Measurements from ENCODE around the gene TRPM4.

The TRPM4 gene

DNA sequence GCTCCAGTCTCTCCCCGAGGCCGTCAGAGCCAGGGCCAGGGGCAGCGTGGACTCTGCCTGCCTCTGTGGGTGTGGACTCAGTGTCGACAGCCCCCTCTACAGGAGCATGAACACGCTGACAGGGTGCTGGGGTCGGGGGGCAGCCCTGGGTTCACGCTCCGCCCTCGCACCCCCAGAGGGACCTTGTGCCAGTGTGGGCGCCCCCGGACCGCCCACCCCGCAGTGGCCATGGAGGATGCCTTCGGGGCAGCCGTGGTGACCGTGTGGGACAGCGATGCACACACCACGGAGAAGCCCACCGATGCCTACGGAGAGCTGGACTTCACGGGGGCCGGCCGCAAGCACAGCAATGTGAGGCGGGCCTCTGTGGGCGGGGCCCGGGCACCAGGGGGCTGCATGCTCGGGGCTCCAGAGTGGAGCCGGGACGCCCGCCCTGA, 8.3 kb downstream of the TRPM4 start:
- no peak; the same call in 2 of the 3 replicates for ATAC-seq
- TF ChIP-seq ZFP30 (CRISPR knock-in tag; IDR thresholded peaks at IDR 0.05) (no peak), SNAI2 (CRISPR knock-in tag; IDR thresholded peaks at IDR 0.05) (no peak), CSDC2 (CRISPR knock-in tag; IDR thresholded peaks at IDR 0.05) (no peak), ISL1 (CRISPR knock-in tag; IDR thresholded peaks at IDR 0.05) (no peak), ZNF70 (CRISPR knock-in tag; IDR thresholded peaks at IDR 0.05) (no peak), OSR1 (CRISPR knock-in tag; IDR thresholded peaks at IDR 0.05) (no peak), TOX (CRISPR knock-in tag; IDR thresholded peaks at IDR 0.05; ENCODE audit: borderline replicate concordance) (no peak), PPARA (CRISPR knock-in tag; IDR thresholded peaks at IDR 0.05; ENCODE audit: borderline replicate concordance) (no peak), ESRRG (CRISPR knock-in tag; IDR thresholded peaks at IDR 0.05) (no peak), GLIS3 (CRISPR knock-in tag; IDR thresholded peaks at IDR 0.05) (no peak), TCF4 (CRISPR knock-in tag; IDR thresholded peaks at IDR 0.05; ENCODE audit: borderline replicate concordance) (no peak), ZFP3 (CRISPR knock-in tag; IDR thresholded peaks at IDR 0.05) (no peak), ZNF8 (CRISPR knock-in tag; IDR thresholded peaks at IDR 0.05) (no peak), ARNTL (CRISPR knock-in tag; IDR thresholded peaks at IDR 0.05; ENCODE audit: borderline replicate concordance, low read depth) (no peak), BACH2 (CRISPR knock-in tag; IDR thresholded peaks at IDR 0.05; ENCODE audit: borderline replicate concordance) (no peak)
- TF ChIP-seq, protein P1, sequence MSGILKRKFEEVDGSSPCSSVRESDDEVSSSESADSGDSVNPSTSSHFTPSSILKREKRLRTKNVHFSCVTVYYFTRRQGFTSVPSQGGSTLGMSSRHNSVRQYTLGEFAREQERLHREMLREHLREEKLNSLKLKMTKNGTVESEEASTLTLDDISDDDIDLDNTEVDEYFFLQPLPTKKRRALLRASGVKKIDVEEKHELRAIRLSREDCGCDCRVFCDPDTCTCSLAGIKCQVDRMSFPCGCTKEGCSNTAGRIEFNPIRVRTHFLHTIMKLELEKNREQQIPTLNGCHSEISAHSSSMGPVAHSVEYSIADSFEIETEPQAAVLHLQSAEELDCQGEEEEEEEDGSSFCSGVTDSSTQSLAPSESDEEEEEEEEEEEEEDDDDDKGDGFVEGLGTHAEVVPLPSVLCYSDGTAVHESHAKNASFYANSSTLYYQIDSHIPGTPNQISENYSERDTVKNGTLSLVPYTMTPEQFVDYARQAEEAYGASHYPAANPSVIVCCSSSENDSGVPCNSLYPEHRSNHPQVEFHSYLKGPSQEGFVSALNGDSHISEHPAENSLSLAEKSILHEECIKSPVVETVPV (CRISPR knock-in tag; IDR thresholded peaks at IDR 0.05): no peak
- TF ChIP-seq, protein P2, sequence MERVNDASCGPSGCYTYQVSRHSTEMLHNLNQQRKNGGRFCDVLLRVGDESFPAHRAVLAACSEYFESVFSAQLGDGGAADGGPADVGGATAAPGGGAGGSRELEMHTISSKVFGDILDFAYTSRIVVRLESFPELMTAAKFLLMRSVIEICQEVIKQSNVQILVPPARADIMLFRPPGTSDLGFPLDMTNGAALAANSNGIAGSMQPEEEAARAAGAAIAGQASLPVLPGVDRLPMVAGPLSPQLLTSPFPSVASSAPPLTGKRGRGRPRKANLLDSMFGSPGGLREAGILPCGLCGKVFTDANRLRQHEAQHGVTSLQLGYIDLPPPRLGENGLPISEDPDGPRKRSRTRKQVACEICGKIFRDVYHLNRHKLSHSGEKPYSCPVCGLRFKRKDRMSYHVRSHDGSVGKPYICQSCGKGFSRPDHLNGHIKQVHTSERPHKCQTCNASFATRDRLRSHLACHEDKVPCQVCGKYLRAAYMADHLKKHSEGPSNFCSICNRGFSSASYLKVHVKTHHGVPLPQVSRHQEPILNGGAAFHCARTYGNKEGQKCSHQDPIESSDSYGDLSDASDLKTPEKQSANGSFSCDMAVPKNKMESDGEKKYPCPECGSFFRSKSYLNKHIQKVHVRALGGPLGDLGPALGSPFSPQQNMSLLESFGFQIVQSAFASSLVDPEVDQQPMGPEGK (CRISPR knock-in tag; IDR thresholded peaks at IDR 0.05; ENCODE audit: borderline replicate concordance): no peak
- TF ChIP-seq, protein P3, sequence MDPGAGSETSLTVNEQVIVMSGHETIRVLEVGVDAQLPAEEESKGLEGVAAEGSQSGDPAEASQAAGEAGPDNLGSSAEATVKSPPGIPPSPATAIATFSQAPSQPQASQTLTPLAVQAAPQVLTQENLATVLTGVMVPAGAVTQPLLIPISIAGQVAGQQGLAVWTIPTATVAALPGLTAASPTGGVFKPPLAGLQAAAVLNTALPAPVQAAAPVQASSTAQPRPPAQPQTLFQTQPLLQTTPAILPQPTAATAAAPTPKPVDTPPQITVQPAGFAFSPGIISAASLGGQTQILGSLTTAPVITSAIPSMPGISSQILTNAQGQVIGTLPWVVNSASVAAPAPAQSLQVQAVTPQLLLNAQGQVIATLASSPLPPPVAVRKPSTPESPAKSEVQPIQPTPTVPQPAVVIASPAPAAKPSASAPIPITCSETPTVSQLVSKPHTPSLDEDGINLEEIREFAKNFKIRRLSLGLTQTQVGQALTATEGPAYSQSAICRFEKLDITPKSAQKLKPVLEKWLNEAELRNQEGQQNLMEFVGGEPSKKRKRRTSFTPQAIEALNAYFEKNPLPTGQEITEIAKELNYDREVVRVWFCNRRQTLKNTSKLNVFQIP (CRISPR knock-in tag; IDR thresholded peaks at IDR 0.05; ENCODE audit: borderline replicate concordance, low read depth): no peak

DNA sequence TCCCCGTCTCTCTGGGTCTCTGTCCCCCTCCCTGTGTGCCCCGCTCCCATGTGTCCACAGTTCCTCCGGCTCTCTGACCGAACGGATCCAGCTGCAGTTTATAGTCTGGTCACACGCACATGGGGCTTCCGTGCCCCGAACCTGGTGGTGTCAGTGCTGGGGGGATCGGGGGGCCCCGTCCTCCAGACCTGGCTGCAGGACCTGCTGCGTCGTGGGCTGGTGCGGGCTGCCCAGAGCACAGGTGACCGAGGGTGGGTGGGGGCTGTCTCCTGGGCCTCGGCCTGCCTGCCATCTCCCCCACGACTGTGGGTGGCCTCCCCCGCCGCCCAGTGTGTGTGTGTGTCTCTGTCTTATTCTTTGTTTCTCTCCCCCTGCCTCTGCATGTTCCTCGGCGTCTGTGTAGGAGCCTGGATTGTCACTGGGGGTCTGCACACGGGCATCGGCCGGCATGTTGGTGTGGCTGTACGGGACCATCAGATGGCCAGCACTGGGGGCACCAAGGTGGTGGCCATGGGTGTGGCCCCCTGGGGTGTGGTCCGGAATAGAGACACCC, 10.3 kb downstream of the TRPM4 start:
- ATAC-seq: no peak

More for the DNA sequence above, 10.3 kb downstream of the TRPM4 start:
- TF ChIP-seq, protein P4, sequence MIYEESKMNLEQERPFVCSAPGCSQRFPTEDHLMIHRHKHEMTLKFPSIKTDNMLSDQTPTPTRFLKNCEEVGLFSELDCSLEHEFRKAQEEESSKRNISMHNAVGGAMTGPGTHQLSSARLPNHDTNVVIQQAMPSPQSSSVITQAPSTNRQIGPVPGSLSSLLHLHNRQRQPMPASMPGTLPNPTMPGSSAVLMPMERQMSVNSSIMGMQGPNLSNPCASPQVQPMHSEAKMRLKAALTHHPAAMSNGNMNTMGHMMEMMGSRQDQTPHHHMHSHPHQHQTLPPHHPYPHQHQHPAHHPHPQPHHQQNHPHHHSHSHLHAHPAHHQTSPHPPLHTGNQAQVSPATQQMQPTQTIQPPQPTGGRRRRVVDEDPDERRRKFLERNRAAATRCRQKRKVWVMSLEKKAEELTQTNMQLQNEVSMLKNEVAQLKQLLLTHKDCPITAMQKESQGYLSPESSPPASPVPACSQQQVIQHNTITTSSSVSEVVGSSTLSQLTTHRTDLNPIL (CRISPR knock-in tag; IDR thresholded peaks at IDR 0.05; ENCODE audit: low read depth): no peak
- TF ChIP-seq GLIS3 (CRISPR knock-in tag; IDR thresholded peaks at IDR 0.05) (no peak), ZFP30 (CRISPR knock-in tag; IDR thresholded peaks at IDR 0.05) (no peak), ARNTL (CRISPR knock-in tag; IDR thresholded peaks at IDR 0.05; ENCODE audit: borderline replicate concordance, low read depth) (no peak), ISL1 (CRISPR knock-in tag; IDR thresholded peaks at IDR 0.05) (no peak), TCF4 (CRISPR knock-in tag; IDR thresholded peaks at IDR 0.05; ENCODE audit: borderline replicate concordance) (no peak)
- TF ChIP-seq, protein P1 (CRISPR knock-in tag; IDR thresholded peaks at IDR 0.05): no peak
- TF ChIP-seq, protein P2 (CRISPR knock-in tag; IDR thresholded peaks at IDR 0.05; ENCODE audit: borderline replicate concordance): no peak
